ENCODE data around the gene TARBP2. TPM values are rescaled to one million over a fixed set of nuclear protein-coding genes. Genes with fewer than 3 reads are reported as not detected.

Gene TARBP2
- total RNA-seq, 4 donors from 2014 or later, result 19.5 to 25.9 (median 22.7) TPM

DNA sequence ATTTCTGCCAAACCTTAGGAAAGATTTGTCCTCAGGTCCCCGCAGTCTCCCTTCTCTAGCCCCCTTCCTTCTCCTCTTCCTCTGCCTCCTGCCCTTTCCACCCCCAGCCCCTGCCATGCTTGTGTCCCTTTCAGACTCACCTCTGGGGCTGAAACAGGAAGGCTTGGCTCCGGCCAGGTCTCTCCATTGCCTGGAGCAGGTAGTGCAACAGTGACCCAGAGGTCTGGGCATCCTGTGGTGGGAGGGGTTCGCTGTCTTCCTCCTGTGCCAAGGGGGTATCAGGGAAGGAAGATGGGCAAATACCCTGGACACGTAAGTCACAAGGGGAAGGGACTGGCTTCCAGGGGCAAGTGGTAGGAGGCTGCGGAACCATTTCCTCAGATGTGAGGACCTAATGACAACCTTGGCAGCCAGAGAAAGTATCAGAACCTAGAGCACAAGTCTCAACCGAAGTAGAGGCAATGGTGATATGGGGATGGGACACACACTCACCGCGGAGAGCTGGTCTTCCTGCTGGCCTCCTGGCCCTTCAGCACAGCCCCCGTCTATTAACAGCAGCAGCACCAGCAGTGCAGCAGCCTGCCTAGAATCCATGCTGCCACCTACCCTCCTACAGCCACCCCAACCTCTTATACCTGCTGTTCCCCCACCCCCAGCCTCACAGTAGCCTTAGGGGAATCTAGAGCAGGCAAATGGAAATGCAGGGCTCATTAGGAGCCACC lies 6.0 kb downstream of the TARBP2 start, which contains the start of gene NPFF:
NPFF (minus strand) TSS at position 604 of the 722 bp plus-strand sequence; CDS start at position 594, 10 bp downstream.
- Histone ChIP-seq H3K36me3 (peaks cover 0 to 76% (median 22%) of the 10 kb centered on the region in 3 donors), H3K27ac (peak within 1 kb of the TSS in 1 of 4 donors; percentile 51), H3K4me1 (peaks cover 3 to 31% (median 10%) of the 10 kb centered on the region in 3 donors), H3K4me3 (no peak within 1 kb of the TSS), H3K27me3 (no peaks in the 10 kb centered on the region), H3K9me3 (no peaks in the 10 kb centered on the region)
- DNase-seq, result no peak
- intact Hi-C loops (cut with DNase I), result loop anchor here (10.0 kb wide), 1 partner anchor 52 kb away; the partner anchor contains the start of gene PCBP2
- TF ChIP-seq POLR2A (IDR thresholded peaks at IDR 0.05), result no peak
- TF ChIP-seq, protein P1, sequence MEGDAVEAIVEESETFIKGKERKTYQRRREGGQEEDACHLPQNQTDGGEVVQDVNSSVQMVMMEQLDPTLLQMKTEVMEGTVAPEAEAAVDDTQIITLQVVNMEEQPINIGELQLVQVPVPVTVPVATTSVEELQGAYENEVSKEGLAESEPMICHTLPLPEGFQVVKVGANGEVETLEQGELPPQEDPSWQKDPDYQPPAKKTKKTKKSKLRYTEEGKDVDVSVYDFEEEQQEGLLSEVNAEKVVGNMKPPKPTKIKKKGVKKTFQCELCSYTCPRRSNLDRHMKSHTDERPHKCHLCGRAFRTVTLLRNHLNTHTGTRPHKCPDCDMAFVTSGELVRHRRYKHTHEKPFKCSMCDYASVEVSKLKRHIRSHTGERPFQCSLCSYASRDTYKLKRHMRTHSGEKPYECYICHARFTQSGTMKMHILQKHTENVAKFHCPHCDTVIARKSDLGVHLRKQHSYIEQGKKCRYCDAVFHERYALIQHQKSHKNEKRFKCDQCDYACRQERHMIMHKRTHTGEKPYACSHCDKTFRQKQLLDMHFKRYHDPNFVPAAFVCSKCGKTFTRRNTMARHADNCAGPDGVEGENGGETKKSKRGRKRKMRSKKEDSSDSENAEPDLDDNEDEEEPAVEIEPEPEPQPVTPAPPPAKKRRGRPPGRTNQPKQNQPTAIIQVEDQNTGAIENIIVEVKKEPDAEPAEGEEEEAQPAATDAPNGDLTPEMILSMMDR (IDR thresholded peaks at IDR 0.05), result no peak
- 91 to 92% methylated on average over 8 to 9 of the region's 9 CpGs for WGBS, 2 donors

DNA sequence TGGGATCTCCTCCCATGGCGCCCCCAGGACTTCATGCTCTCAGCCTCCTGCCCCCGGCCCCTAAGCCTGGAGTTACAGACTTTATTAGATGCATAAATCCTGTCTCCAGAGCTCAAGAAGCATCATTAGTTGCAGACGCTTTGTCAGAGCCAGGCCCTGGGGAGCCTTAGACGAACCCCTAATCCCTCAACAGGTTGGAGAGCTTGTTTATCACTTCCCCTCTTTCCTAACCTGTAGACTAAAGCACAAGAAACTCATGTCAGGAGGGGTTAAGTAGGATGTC lies 6.5 kb downstream of the TARBP2 start:
- DNase-seq, result no peak
- no peak for TF ChIP-seq POLR2A (IDR thresholded peaks at IDR 0.05)
- intact Hi-C loops (cut with DNase I), result loop anchor here (10.0 kb wide), 1 partner anchor 53 kb away; the partner anchor contains the start of gene PCBP2
- H3K4me1 ChIP-seq, result peaks cover 3 to 26% (median 5%) of the 10 kb centered on the region in 3 donors
- no peak overlapping the region for H3K4me3 ChIP-seq
- H3K27ac ChIP-seq, result no peak overlapping the region
- no peaks in the 10 kb centered on the region for H3K9me3 ChIP-seq
- peaks cover 0 to 81% (median 27%) of the 10 kb centered on the region in 3 donors for H3K36me3 ChIP-seq
- H3K27me3 ChIP-seq, result no peaks in the 10 kb centered on the region
- WGBS, 2 donors, result 88 to 92% methylated on average over 4 of the region's 4 CpGs

DNA sequence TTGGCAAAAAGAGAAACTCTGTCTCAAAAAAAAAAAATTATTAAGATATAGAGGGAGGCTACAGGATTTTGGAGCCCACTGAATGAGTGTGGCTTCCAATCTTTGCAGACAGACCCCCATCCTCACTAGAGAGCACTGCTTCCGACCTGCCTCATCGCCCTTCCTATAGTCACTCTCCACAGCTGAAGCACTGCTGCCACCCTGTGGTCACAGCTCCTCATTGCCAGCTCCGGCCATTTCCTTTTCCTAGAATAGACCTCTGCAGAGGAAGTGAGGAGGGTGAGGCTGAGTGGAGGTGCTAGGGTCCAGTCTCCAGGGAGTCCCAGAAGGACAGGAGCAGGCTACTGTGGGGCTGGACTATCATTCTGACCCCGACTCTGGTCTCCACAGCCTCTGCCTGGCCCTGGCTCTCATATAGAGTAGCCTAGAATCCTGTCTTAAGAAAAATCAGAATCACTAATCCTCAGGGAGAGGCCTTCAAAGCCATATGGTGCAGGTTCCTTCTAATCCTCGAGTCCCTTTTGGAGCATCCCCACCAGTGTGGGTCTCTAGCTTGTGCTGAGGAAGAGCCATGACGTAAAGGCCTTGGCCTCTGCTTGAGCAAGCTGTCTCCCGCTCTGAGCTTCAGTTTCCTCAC lies 7.6 kb downstream of the TARBP2 start:
- peaks cover 3 to 83% (median 27%) of the 10 kb centered on the region in 3 donors for H3K36me3 ChIP-seq

DNA sequence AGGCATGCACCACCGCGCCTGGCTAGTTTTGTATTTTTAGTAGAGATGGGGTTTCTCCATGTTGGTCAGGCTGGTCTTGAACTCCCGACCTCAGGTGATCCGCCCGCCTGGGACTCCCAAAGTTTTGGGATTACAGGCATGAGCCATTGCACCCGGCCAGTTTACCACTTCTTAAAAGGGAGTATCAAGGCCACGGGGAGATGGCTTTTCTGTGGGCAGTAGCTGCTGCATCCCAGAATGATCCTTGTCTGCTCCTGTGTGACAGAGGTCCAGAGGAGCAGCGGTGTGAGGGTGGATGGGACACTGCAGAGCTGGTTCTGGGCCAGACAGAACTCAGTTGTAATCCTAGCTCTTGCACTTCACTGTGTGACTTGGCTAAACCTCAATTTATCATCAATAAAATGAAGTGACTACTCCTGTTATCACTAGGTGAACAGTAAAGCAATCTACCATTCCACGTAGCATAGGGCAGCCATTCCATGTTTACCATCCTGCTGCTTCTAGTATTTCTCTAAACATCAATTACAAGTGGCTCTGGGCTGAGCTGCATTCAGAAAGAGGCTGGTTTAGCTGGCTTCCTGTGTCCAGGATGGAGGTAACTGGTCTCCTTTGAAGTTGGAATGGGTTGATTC lies 9.2 kb downstream of the TARBP2 start:
- DNase-seq, result no peak
- WGBS, 2 donors, result 79 to 93% methylated on average over 2 to 6 of the region's 9 CpGs
- Histone ChIP-seq H3K36me3 (peaks cover 15 to 83% (median 40%) of the 10 kb centered on the region in 3 donors), H3K9me3 (no peaks in the 10 kb centered on the region), H3K27ac (no peak overlapping the region), H3K27me3 (no peaks in the 10 kb centered on the region), H3K4me3 (no peak overlapping the region), H3K4me1 (peaks cover 0 to 11% (median 3%) of the 10 kb centered on the region in 3 donors)
- intact Hi-C loops (cut with DNase I), result no loop called here
- TF ChIP-seq, protein P1 (IDR thresholded peaks at IDR 0.05), result no peak
- no peak for TF ChIP-seq POLR2A (IDR thresholded peaks at IDR 0.05)

More for the DNA sequence above, 7.6 kb downstream of the TARBP2 start:
- no peak overlapping the region for H3K4me3 ChIP-seq
- H3K27me3 ChIP-seq, result no peaks in the 10 kb centered on the region
- WGBS, 2 donors, result 28 to 37% methylated on average over 6 to 7 of the region's 7 CpGs
- H3K4me1 ChIP-seq, result peaks cover 0 to 15% (median 3%) of the 10 kb centered on the region in 3 donors
- DNase-seq, result peak; percentile 26
- TF ChIP-seq, protein P1 (IDR thresholded peaks at IDR 0.05), result peak; percentile 76 to 92 (median 88)
- TF ChIP-seq POLR2A (IDR thresholded peaks at IDR 0.05), result no peak
- no peaks in the 10 kb centered on the region for H3K9me3 ChIP-seq
- peak overlapping the region in 3 of 4 donors; percentile 35 to 54 (median 51) for H3K27ac ChIP-seq
- intact Hi-C loops (cut with DNase I), result loop anchor here (10.0 kb wide), 1 partner anchor 54 kb away; the partner anchor contains the start of gene PCBP2

DNA sequence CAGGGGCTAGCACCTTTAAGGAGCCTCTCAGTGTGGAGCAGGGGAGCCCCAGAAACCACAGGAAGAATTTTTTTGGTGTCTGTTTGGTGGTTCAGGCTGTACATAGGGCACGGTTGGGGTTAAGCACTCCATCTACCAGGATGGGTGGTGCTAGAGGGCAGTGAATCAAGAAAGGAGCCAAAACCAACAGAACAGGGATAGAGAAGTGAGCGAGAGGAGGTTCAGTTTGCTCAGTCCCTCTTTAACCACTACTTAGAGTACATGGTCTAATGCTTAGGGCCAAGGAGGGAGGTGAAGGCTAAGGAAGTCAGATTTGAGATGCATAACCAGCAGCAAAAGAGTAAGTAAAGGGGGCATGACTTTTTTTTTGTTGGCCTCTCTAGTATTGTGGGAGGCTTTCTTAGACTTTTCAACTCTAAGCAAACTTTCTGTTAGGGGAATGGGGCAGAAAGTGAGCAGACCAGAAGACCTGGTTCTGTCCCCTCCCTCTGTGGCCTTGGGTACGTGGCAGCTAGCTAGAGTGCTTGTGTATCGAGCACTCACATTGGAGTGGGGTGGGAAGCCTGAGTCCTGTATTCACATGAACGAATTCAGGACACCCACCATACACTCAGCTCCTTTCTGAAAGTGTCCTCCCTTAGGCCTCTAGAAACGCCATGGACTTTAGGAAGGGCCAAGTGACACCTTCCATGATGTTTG lies 12.8 kb downstream of the TARBP2 start:
- Histone ChIP-seq H3K27me3 (no peaks in the 10 kb centered on the region), H3K4me1 (peaks cover 0 to under 1% (median 0%) of the 10 kb centered on the region in 3 donors), H3K4me3 (no peak overlapping the region), H3K9me3 (no peaks in the 10 kb centered on the region), H3K27ac (no peak overlapping the region), H3K36me3 (peaks cover 26 to 92% (median 52%) of the 10 kb centered on the region in 3 donors)
- 77 to 80% methylated on average over 5 to 6 of the region's 6 CpGs for WGBS, 2 donors
- DNase-seq, result no peak
- intact Hi-C loops (cut with DNase I), result no loop called here
- no peak for TF ChIP-seq POLR2A (IDR thresholded peaks at IDR 0.05)
- TF ChIP-seq, protein P1 (IDR thresholded peaks at IDR 0.05), result no peak
